Measurements from ENCODE around the gene GTF2A2.
"Not testable (repeated sequence)": the region's sequence is repeated elsewhere in the genome, so short reads cannot be mapped to it uniquely, and the experiment has no call there.

GTF2A2 gene

GRCh38 chr15:59656897-59657634 lies at the start of gene GTF2A2:
TSS of gene GTF2A2 (minus strand) at chr15:59657515. CDS start at chr15:59652277, 5,238 bp downstream.
- peak; percentile 86 to 87 for DNase-seq

- no peak for DNase-seq
Observed at GRCh38 chr15:59703979-59704796, 46.9 kb upstream of the GTF2A2 start.

- no peak for DNase-seq
Observed at GRCh38 chr15:59702351-59702750, 45.0 kb upstream of the GTF2A2 start.

- no peak for DNase-seq
Observed at GRCh38 chr15:59701880-59702279, 44.6 kb upstream of the GTF2A2 start.

GRCh38 chr15:59699810-59700431 lies 42.6 kb upstream of the GTF2A2 start:
- no peak for DNase-seq

- not testable (repeated sequence) for DNase-seq
Observed at GRCh38 chr15:59698065-59698464, 40.8 kb upstream of the GTF2A2 start.

GRCh38 chr15:59696332-59696731 lies 39.0 kb upstream of the GTF2A2 start:
- DNase-seq, result no peak

GRCh38 chr15:59694779-59695178 lies 37.5 kb upstream of the GTF2A2 start:
- no peak for DNase-seq

GRCh38 chr15:59691194-59691805 lies 34.0 kb upstream of the GTF2A2 start:
- DNase-seq, result peak; percentile 33 to 44

GRCh38 chr15:59689626-59690236 lies 32.4 kb upstream of the GTF2A2 start:
- peak; percentile 57 for DNase-seq

GRCh38 chr15:59688782-59689625 lies 31.7 kb upstream of the GTF2A2 start, which contains the start of gene BNIP2:
TSS of gene BNIP2 (minus strand) at chr15:59689320. CDS start at chr15:59682457, 6,863 bp downstream.
- peak; percentile 99 to 100 for DNase-seq

- no peak for DNase-seq
Observed at GRCh38 chr15:59688423-59688781, 31.1 kb upstream of the GTF2A2 start.

- DNase-seq, result no peak
Observed at GRCh38 chr15:59687836-59688235, 30.5 kb upstream of the GTF2A2 start.

- no peak for DNase-seq
Observed at GRCh38 chr15:59686389-59686788, 29.1 kb upstream of the GTF2A2 start.

- DNase-seq, result no peak
Observed at GRCh38 chr15:59685737-59686297, 28.5 kb upstream of the GTF2A2 start.

GRCh38 chr15:59680870-59681269 lies 23.6 kb upstream of the GTF2A2 start:
- DNase-seq, result no peak

GRCh38 chr15:59680346-59680745 lies 23.0 kb upstream of the GTF2A2 start:
- no peak for DNase-seq

GRCh38 chr15:59678620-59679019 lies 21.3 kb upstream of the GTF2A2 start:
- DNase-seq, result no peak

GRCh38 chr15:59678172-59678571 lies 20.9 kb upstream of the GTF2A2 start:
- no peak for DNase-seq

- DNase-seq, result no peak
Observed at GRCh38 chr15:59676565-59676964, 19.2 kb upstream of the GTF2A2 start.

- no peak for DNase-seq
Observed at GRCh38 chr15:59674361-59674877, 17.1 kb upstream of the GTF2A2 start.

Measured in activated CD4-positive, alpha-beta T cell treated with anti-CD3 and anti-CD28 coated beads, Interleukin-2, amount 50 U/mL, for 4 hours (primary cell).